Measurements from ENCODE around the gene RAB21. TPM values are rescaled to one million over a fixed set of nuclear protein-coding genes. Genes with fewer than 3 reads are reported as not detected.

The RAB21 gene
- total RNA-seq, 1 experiment from 2014 or later = 47.2 TPM

DNA sequence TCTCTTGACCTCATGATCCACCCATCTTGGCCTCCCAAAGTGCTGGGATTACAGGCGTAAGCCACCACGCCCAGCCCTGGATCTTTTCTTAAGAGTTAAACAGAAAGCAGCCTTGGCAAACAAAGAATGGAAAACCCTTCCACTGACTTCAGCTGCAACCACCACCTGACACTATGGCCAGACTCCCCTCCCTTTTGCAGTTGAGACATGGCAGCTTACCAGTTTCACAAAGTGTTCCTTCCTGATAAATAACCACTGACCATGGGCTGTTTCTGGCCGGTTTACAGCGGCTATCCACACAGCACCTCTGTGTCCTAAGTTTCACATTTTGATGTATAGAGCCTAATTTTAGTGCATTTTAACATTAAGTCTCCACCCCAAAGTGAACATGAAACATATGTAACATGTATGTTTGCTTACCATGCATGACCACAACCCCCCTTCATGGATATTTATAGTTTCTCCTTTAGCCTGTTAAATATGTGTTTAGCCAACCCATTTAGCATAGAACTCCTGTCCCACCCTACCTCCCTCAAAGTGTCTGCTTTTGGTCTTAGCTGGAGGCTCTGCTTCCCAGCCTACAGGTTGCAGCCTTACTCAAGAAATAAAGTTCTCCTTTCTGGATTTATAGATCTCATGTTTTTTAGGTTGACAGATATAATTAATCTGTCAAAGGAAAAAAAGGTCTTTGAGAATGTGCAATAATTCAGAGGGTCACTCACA lies 32.7 kb upstream of the RAB21 start:
- CTCF ChIA-PET = no interaction called here

DNA sequence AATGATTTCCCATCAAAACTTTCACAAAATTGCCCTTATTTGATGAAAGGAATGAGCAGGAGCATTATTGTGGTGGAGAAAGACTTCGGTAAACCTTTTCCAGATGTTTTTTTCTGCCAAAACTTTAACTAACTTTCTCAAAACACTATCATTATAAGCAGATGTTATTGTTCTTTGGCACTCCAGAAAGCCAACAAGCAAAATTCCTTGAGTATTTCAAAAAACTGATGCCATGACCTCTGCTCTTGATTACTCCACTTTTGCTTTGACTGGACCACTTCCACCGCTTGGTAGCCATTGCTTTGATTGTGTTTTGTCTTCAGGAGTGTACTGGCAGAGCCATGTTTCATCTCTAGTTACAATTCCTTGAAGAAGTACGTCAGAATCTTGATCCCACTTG lies 29.7 kb upstream of the RAB21 start:
- H3K36me3 ChIP-seq (ENCODE audit: low read depth) = no peaks in the 10 kb centered on the region
- no TSS peak for BruUV-seq (replicated peaks)
- H3K4me3 ChIP-seq = no peak overlapping the region
- H2AFZ ChIP-seq = no peak overlapping the region
- intact Hi-C loops (cut with micrococcal nuclease; ENCODE audit: unreplicated experiment) = no loop called here
- peaks cover 6% of the 10 kb centered on the region for H3F3A ChIP-seq (ENCODE audit: insufficient read depth, low read depth)
- CTCF ChIA-PET = no interaction called here
- no peaks in the 10 kb centered on the region for H3K27me3 ChIP-seq (ENCODE audit: insufficient read depth, low read depth)
- TF ChIP-seq EZH2 (IDR thresholded peaks at IDR 0.05; ENCODE audit: low read depth) = no peak
- TF ChIP-seq, protein P1, sequence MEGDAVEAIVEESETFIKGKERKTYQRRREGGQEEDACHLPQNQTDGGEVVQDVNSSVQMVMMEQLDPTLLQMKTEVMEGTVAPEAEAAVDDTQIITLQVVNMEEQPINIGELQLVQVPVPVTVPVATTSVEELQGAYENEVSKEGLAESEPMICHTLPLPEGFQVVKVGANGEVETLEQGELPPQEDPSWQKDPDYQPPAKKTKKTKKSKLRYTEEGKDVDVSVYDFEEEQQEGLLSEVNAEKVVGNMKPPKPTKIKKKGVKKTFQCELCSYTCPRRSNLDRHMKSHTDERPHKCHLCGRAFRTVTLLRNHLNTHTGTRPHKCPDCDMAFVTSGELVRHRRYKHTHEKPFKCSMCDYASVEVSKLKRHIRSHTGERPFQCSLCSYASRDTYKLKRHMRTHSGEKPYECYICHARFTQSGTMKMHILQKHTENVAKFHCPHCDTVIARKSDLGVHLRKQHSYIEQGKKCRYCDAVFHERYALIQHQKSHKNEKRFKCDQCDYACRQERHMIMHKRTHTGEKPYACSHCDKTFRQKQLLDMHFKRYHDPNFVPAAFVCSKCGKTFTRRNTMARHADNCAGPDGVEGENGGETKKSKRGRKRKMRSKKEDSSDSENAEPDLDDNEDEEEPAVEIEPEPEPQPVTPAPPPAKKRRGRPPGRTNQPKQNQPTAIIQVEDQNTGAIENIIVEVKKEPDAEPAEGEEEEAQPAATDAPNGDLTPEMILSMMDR (conservative IDR thresholded peaks at IDR 0.05) = no peak
- no peak overlapping the region for H3K4me2 ChIP-seq
- H3K9me2 ChIP-seq (ENCODE audit: insufficient read depth) = no peaks in the 10 kb centered on the region
- no peak for DNase-seq
- H3K79me2 ChIP-seq (ENCODE audit: low read depth) = no peaks in the 10 kb centered on the region
- H3K27ac ChIP-seq = no peak overlapping the region
- H4K20me1 ChIP-seq (ENCODE audit: insufficient read depth) = no peaks in the 10 kb centered on the region
- H3K9me3 ChIP-seq (ENCODE audit: insufficient read depth, low read depth) = no peaks in the 10 kb centered on the region
- POLR2A ChIA-PET (ENCODE audit: unreplicated experiment) = no interaction called here
- peaks cover 9% of the 10 kb centered on the region for H3K4me1 ChIP-seq (replicated peaks; ENCODE audit: insufficient read depth)

More for the DNA sequence above, 32.7 kb upstream of the RAB21 start:
- Histone ChIP-seq H3F3A (ENCODE audit: insufficient read depth, low read depth) (peaks cover 21% of the 10 kb centered on the region), H3K4me2 (no peak overlapping the region), H3K79me2 (ENCODE audit: low read depth) (no peaks in the 10 kb centered on the region), H3K9me2 (ENCODE audit: insufficient read depth) (no peaks in the 10 kb centered on the region), H3K4me3 (no peak overlapping the region), H3K9me3 (ENCODE audit: insufficient read depth, low read depth) (no peaks in the 10 kb centered on the region), H3K4me1 (replicated peaks; ENCODE audit: insufficient read depth) (peaks cover 32% of the 10 kb centered on the region), H3K27me3 (ENCODE audit: insufficient read depth, low read depth) (no peaks in the 10 kb centered on the region), H3K36me3 (ENCODE audit: low read depth) (no peaks in the 10 kb centered on the region), H3K27ac (no peak overlapping the region), H4K20me1 (ENCODE audit: insufficient read depth) (no peaks in the 10 kb centered on the region), H2AFZ (no peak overlapping the region)
- BruUV-seq (replicated peaks) = no TSS peak
- intact Hi-C loops (cut with micrococcal nuclease; ENCODE audit: unreplicated experiment) = no loop called here
- TF ChIP-seq EZH2 (IDR thresholded peaks at IDR 0.05; ENCODE audit: low read depth) = no peak
- TF ChIP-seq, protein P1 (conservative IDR thresholded peaks at IDR 0.05) = no peak
- no peak for DNase-seq
- POLR2A ChIA-PET (ENCODE audit: unreplicated experiment) = no interaction called here

DNA sequence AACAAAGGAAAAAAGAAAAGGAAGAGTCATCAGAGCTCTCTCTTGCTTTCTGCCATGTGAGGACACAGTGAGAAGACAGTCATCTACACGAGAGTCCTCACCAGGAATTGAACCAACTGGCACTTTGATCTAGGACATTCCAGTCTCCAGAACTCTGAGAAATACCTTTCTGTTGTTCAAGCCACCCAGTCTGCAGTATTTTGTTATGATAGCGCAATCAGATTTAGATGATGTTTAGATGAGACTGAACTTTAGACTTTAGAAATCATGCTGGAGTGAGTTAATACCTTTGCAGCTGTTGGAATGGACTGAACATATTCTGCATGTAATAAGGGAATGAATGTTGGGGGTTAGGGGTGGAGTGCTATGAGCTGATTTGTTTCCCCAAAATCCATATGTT lies 28.1 kb upstream of the RAB21 start:
- H4K20me1 ChIP-seq (ENCODE audit: insufficient read depth) = no peaks in the 10 kb centered on the region
- no peaks in the 10 kb centered on the region for H3F3A ChIP-seq (ENCODE audit: insufficient read depth, low read depth)
- H3K27me3 ChIP-seq (ENCODE audit: insufficient read depth, low read depth) = no peaks in the 10 kb centered on the region
- CTCF ChIA-PET = no interaction called here
- no peaks in the 10 kb centered on the region for H3K9me3 ChIP-seq (ENCODE audit: insufficient read depth, low read depth)
- H3K79me2 ChIP-seq (ENCODE audit: low read depth) = no peaks in the 10 kb centered on the region
- DNase-seq = no peak
- H3K4me2 ChIP-seq = no peak overlapping the region
- TF ChIP-seq EZH2 (IDR thresholded peaks at IDR 0.05; ENCODE audit: low read depth) = no peak
- TF ChIP-seq, protein P1 (conservative IDR thresholded peaks at IDR 0.05) = no peak
- no peak overlapping the region for H3K4me3 ChIP-seq
- no peaks in the 10 kb centered on the region for H3K4me1 ChIP-seq (replicated peaks; ENCODE audit: insufficient read depth)
- POLR2A ChIA-PET (ENCODE audit: unreplicated experiment) = interaction anchor here (0.6 kb wide), 1 partner anchor 28 kb away, joined by 8 read pairs; the partner anchor contains the start of gene RAB21
- no peak overlapping the region for H2AFZ ChIP-seq
- no TSS peak for BruUV-seq (replicated peaks)
- no peaks in the 10 kb centered on the region for H3K9me2 ChIP-seq (ENCODE audit: insufficient read depth)
- intact Hi-C loops (cut with micrococcal nuclease; ENCODE audit: unreplicated experiment) = no loop called here
- no peaks in the 10 kb centered on the region for H3K36me3 ChIP-seq (ENCODE audit: low read depth)
- H3K27ac ChIP-seq = no peak overlapping the region

All from PC-9 (cell line).